ENCODE measurements around the gene NTSR2.

The NTSR2 gene

DNA sequence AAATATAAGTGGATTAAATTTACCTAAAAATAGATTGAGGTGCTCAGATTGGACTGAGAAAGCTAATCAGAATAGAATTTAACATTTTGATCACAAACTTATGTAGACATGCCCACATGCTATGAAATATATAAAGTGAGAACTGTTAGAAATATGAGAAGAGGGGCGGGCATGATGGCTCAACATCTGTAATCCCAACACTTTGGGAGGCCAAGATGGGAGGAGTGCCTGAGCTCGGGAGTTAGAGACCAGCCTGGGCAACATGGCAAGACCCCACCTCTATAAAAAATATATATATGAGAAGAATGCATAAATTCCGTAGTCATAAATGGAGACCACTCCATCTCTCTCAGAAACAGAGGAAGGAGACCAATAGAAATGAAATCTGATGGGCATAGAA is 25.7 kb downstream of the NTSR2 start:
- H3K14ac ChIP-seq (ENCODE audit: low read length), result no peak overlapping the region
- H2BK120ac ChIP-seq (ENCODE audit: low read depth, low read length), result no peak overlapping the region
- H3K23ac ChIP-seq (ENCODE audit: low read depth, low read length, poor library complexity), result no peak overlapping the region
- H3K9me3 ChIP-seq (replicated peaks in 1 of 2; ENCODE audit: control insufficient read depth in 2 of 2, insufficient read depth in 1 of 2, low read depth in 1 of 2, low read length in 2 of 2), result no peaks in the 10 kb centered on the region
- H2AFZ ChIP-seq (ENCODE audit: low read length), result no peak overlapping the region
- no peak overlapping the region for H2BK12ac ChIP-seq (ENCODE audit: low read length)
- H2BK15ac ChIP-seq (ENCODE audit: low read length), result no peak overlapping the region
- no peaks in the 10 kb centered on the region for H3K4me1 ChIP-seq (ENCODE audit: control insufficient read depth in 2 of 2, insufficient read depth in 1 of 2, low read depth in 1 of 2, low read length in 2 of 2)
- H2AK5ac ChIP-seq (ENCODE audit: low read depth, low read length), result no peak overlapping the region
- H3K4me3 ChIP-seq (ENCODE audit: low read length in 2 of 2), result no peak overlapping the region
- H3K27me3 ChIP-seq (ENCODE audit: control insufficient read depth in 3 of 3, insufficient read depth in 3 of 3, low read depth in 1 of 3, low read length in 3 of 3), result no peaks in the 10 kb centered on the region
- H3K79me1 ChIP-seq (ENCODE audit: low read depth, low read length), result no peaks in the 10 kb centered on the region
- H3K18ac ChIP-seq (ENCODE audit: low read length), result no peak overlapping the region
- no peak overlapping the region for H3K9ac ChIP-seq (ENCODE audit: low read depth, low read length, poor library complexity)
- DNase-seq (ENCODE audit: low spot score), result no peak
- H3K27ac ChIP-seq (replicated peaks; ENCODE audit: low read length), result no peak overlapping the region
- no peak overlapping the region for H3K4me2 ChIP-seq (ENCODE audit: insufficient read depth, low read length, poor library complexity, severe bottlenecking)
- H2BK5ac ChIP-seq (ENCODE audit: low read length), result no peak overlapping the region
- H4K91ac ChIP-seq (ENCODE audit: low read depth, low read length, poor library complexity), result no peak overlapping the region
- WGBS, 2 donors (ENCODE audit: extremely low coverage in 2 of 2, insufficient read length in 2 of 2, insufficient replicate concordance in 1 of 2), result no CpG with 5 or more reads among the region's 3 CpGs
- H3K4ac ChIP-seq (ENCODE audit: low read length), result no peak overlapping the region
- no peak overlapping the region for H4K8ac ChIP-seq (ENCODE audit: low read depth, low read length)
- H3K36me3 ChIP-seq (replicated peaks in 1 of 2; ENCODE audit: control insufficient read depth in 2 of 2, insufficient read depth in 2 of 2, low read length in 2 of 2), result peaks cover 16 to 87% of the 10 kb centered on the region in 2 donors

DNA sequence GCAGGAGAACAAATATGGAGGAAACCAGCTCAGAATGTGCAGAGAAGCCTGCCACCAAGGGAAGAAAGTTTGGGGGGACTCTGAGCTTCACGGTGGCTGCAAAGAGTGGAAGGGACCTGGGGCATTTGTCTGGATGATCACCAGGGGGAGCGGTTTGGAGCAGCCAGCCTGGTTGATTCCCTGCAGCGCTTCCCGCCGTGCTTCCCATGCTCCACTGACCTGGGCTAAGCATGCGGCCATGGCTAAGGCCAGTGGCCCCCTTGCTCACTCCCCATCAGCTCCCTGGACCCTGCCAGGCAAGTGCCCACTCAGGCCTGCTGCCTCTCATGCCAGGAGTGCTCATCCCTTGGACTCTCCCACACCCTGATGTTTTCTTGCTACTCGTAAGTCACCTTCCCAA is 27.0 kb downstream of the NTSR2 start:
- Histone ChIP-seq H3K27ac (replicated peaks; ENCODE audit: low read length) (no peak overlapping the region), H3K9ac (ENCODE audit: low read depth, low read length, poor library complexity) (no peak overlapping the region), H2BK15ac (ENCODE audit: low read length) (no peak overlapping the region), H3K23ac (ENCODE audit: low read depth, low read length, poor library complexity) (no peak overlapping the region), H3K27me3 (ENCODE audit: control insufficient read depth in 3 of 3, insufficient read depth in 3 of 3, low read depth in 1 of 3, low read length in 3 of 3) (no peaks in the 10 kb centered on the region), H2BK5ac (ENCODE audit: low read length) (no peak overlapping the region), H3K36me3 (replicated peaks in 1 of 2; ENCODE audit: control insufficient read depth in 2 of 2, insufficient read depth in 2 of 2, low read length in 2 of 2) (peaks cover 22 to 95% of the 10 kb centered on the region in 2 donors), H2BK12ac (ENCODE audit: low read length) (no peak overlapping the region), H3K4me3 (ENCODE audit: low read length in 2 of 2) (no peak overlapping the region), H3K9me3 (replicated peaks in 1 of 2; ENCODE audit: control insufficient read depth in 2 of 2, insufficient read depth in 1 of 2, low read depth in 1 of 2, low read length in 2 of 2) (no peaks in the 10 kb centered on the region), H4K91ac (ENCODE audit: low read depth, low read length, poor library complexity) (no peak overlapping the region), H3K4me1 (ENCODE audit: control insufficient read depth in 2 of 2, insufficient read depth in 1 of 2, low read depth in 1 of 2, low read length in 2 of 2) (no peaks in the 10 kb centered on the region), H2BK120ac (ENCODE audit: low read depth, low read length) (no peak overlapping the region), H4K8ac (ENCODE audit: low read depth, low read length) (no peak overlapping the region), H3K4ac (ENCODE audit: low read length) (no peak overlapping the region), H3K79me1 (ENCODE audit: low read depth, low read length) (no peaks in the 10 kb centered on the region), H2AK5ac (ENCODE audit: low read depth, low read length) (no peak overlapping the region), H2AFZ (ENCODE audit: low read length) (no peak overlapping the region), H3K4me2 (ENCODE audit: insufficient read depth, low read length, poor library complexity, severe bottlenecking) (no peak overlapping the region), H3K18ac (ENCODE audit: low read length) (no peak overlapping the region), H3K14ac (ENCODE audit: low read length) (no peak overlapping the region)
- DNase-seq (ENCODE audit: low spot score), result no peak
- WGBS, 2 donors (ENCODE audit: extremely low coverage in 2 of 2, insufficient read length in 2 of 2, insufficient replicate concordance in 1 of 2), result no CpG with 5 or more reads among the region's 7 CpGs

GRCh38 chr2:11640132-11640531 is 29.9 kb downstream of the NTSR2 start:
- no CpG with 5 or more reads among the region's 27 CpGs for WGBS, 2 donors (ENCODE audit: extremely low coverage in 2 of 2, insufficient read length in 2 of 2, insufficient replicate concordance in 1 of 2)
- no peak overlapping the region for H2BK5ac ChIP-seq (ENCODE audit: low read length)
- H3K18ac ChIP-seq (ENCODE audit: low read length), result no peak overlapping the region
- no peaks in the 10 kb centered on the region for H3K79me1 ChIP-seq (ENCODE audit: low read depth, low read length)
- H3K36me3 ChIP-seq (replicated peaks in 1 of 2; ENCODE audit: control insufficient read depth in 2 of 2, insufficient read depth in 2 of 2, low read length in 2 of 2), result peaks cover 32 to 98% of the 10 kb centered on the region in 2 donors
- H3K4me1 ChIP-seq (ENCODE audit: control insufficient read depth in 2 of 2, insufficient read depth in 1 of 2, low read depth in 1 of 2, low read length in 2 of 2), result no peaks in the 10 kb centered on the region
- H3K4me2 ChIP-seq (ENCODE audit: insufficient read depth, low read length, poor library complexity, severe bottlenecking), result no peak overlapping the region
- no peak for DNase-seq (ENCODE audit: low spot score)
- no peak overlapping the region for H2BK12ac ChIP-seq (ENCODE audit: low read length)
- no peak overlapping the region for H4K91ac ChIP-seq (ENCODE audit: low read depth, low read length, poor library complexity)
- no peak overlapping the region for H3K9ac ChIP-seq (ENCODE audit: low read depth, low read length, poor library complexity)
- H3K4ac ChIP-seq (ENCODE audit: low read length), result no peak overlapping the region
- no peak overlapping the region for H2AFZ ChIP-seq (ENCODE audit: low read length)
- H2AK5ac ChIP-seq (ENCODE audit: low read depth, low read length), result no peak overlapping the region
- no peak overlapping the region for H3K14ac ChIP-seq (ENCODE audit: low read length)
- no peaks in the 10 kb centered on the region for H3K27me3 ChIP-seq (ENCODE audit: control insufficient read depth in 3 of 3, insufficient read depth in 3 of 3, low read depth in 1 of 3, low read length in 3 of 3)
- no peak overlapping the region for H3K27ac ChIP-seq (replicated peaks; ENCODE audit: low read length)
- H3K4me3 ChIP-seq (ENCODE audit: low read length in 2 of 2), result no peak overlapping the region
- no peaks in the 10 kb centered on the region for H3K9me3 ChIP-seq (replicated peaks in 1 of 2; ENCODE audit: control insufficient read depth in 2 of 2, insufficient read depth in 1 of 2, low read depth in 1 of 2, low read length in 2 of 2)
- H4K8ac ChIP-seq (ENCODE audit: low read depth, low read length), result no peak overlapping the region
- H2BK15ac ChIP-seq (ENCODE audit: low read length), result no peak overlapping the region
- H3K23ac ChIP-seq (ENCODE audit: low read depth, low read length, poor library complexity), result no peak overlapping the region
- no peak overlapping the region for H2BK120ac ChIP-seq (ENCODE audit: low read depth, low read length)

DNA sequence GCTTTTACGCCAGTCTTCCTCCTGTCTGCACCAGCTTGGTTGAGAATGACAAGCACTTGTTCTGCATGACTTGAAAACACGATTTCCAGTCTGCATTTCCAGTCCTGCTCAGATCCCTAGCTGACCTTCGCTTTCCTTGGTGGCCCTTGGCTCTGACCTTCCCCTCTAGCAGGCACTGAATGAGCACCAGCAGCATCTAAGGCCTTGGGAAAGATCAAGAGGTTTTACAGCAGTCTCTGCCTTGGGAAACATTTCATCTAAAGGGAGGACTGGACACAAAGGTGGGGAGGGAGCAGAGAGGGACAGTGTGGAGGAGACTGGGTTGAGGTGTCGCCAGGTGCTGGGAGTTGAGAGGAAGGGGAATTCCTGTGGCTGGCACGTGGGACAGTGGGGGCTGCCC is 30.5 kb downstream of the NTSR2 start:
- H3K9ac ChIP-seq (ENCODE audit: low read depth, low read length, poor library complexity), result peak overlapping the region; percentile 6
- no peak overlapping the region for H2BK15ac ChIP-seq (ENCODE audit: low read length)
- H2BK120ac ChIP-seq (ENCODE audit: low read depth, low read length), result no peak overlapping the region
- H2AFZ ChIP-seq (ENCODE audit: low read length), result no peak overlapping the region
- no peak overlapping the region for H4K91ac ChIP-seq (ENCODE audit: low read depth, low read length, poor library complexity)
- H4K8ac ChIP-seq (ENCODE audit: low read depth, low read length), result no peak overlapping the region
- no peak overlapping the region for H3K18ac ChIP-seq (ENCODE audit: low read length)
- H3K4me1 ChIP-seq (ENCODE audit: control insufficient read depth in 2 of 2, insufficient read depth in 1 of 2, low read depth in 1 of 2, low read length in 2 of 2), result no peaks in the 10 kb centered on the region
- no peaks in the 10 kb centered on the region for H3K79me1 ChIP-seq (ENCODE audit: low read depth, low read length)
- H3K9me3 ChIP-seq (replicated peaks in 1 of 2; ENCODE audit: control insufficient read depth in 2 of 2, insufficient read depth in 1 of 2, low read depth in 1 of 2, low read length in 2 of 2), result no peaks in the 10 kb centered on the region
- WGBS, 2 donors (ENCODE audit: extremely low coverage in 2 of 2, insufficient read length in 2 of 2, insufficient replicate concordance in 1 of 2), result no CpG with 5 or more reads among the region's 5 CpGs
- no peak overlapping the region for H3K4me3 ChIP-seq (ENCODE audit: low read length in 2 of 2)
- no peak overlapping the region for H3K4me2 ChIP-seq (ENCODE audit: insufficient read depth, low read length, poor library complexity, severe bottlenecking)
- no peak for DNase-seq (ENCODE audit: low spot score)
- no peak overlapping the region for H3K4ac ChIP-seq (ENCODE audit: low read length)
- H3K14ac ChIP-seq (ENCODE audit: low read length), result no peak overlapping the region
- H2BK5ac ChIP-seq (ENCODE audit: low read length), result no peak overlapping the region
- H3K27ac ChIP-seq (replicated peaks; ENCODE audit: low read length), result no peak overlapping the region
- no peaks in the 10 kb centered on the region for H3K27me3 ChIP-seq (ENCODE audit: control insufficient read depth in 3 of 3, insufficient read depth in 3 of 3, low read depth in 1 of 3, low read length in 3 of 3)
- H2AK5ac ChIP-seq (ENCODE audit: low read depth, low read length), result no peak overlapping the region
- no peak overlapping the region for H2BK12ac ChIP-seq (ENCODE audit: low read length)
- no peak overlapping the region for H3K23ac ChIP-seq (ENCODE audit: low read depth, low read length, poor library complexity)
- peaks cover 38 to 98% of the 10 kb centered on the region in 2 donors for H3K36me3 ChIP-seq (replicated peaks in 1 of 2; ENCODE audit: control insufficient read depth in 2 of 2, insufficient read depth in 2 of 2, low read length in 2 of 2)

Measured in neuronal stem cell (in vitro differentiated cells).